SK-N-SH (cell line): ENCODE results near the gene ADGRG7. TPM values are rescaled to one million over a fixed set of nuclear protein-coding genes. Genes with fewer than 3 reads are reported as not detected.

Experiments used
- CTCF ChIA-PET: fragments of 300-600, 350-600 bp; formaldehyde crosslinking; extraction: SDS; loops from one replicate; lab custom pipeline; 2021; lab: Yijun Ruan, JAX
- POLR2A ChIA-PET: fragments of 350-600 bp; sonication (Branson Sonifier 250); formaldehyde crosslinking; extraction: SDS; loops from one replicate; lab custom pipeline; 2020; ENCODE audit warnings: antibody characterized with exemption, inconsistent platforms; lab: Yijun Ruan, JAX
- DNase-seq: peaks from one replicate; pipeline ENCODE4 v3.0.0; 2012
- H2AFZ ChIP-seq: fragments of 200-600 bp; sonication (generic); 2 replicates; pipeline ENCODE4 v1.8.1; 2016; ENCODE audit warnings: antibody characterized with exemption, mild to moderate bottlenecking, low read depth
- H3F3A ChIP-seq: fragments of 200-600 bp; sonication (generic); replicated peaks from 2 replicates; pipeline ENCODE3; 2016; ENCODE audit warnings: antibody characterized with exemption, mild to moderate bottlenecking; ENCODE audit not compliant: insufficient read depth
- H3K27ac ChIP-seq, 2 experiments: fragments of 200-500 bp in 1 of 2; fragments of 200-600 bp in 1 of 2; sonication (Bioruptor generic) in 1 of 2; sonication (generic), shearing (Covaris generic) in 1 of 2; 2 replicates each; pipeline versions ENCODE4 v1.5.1 to v1.6.1; 2014 to 2016; ENCODE audit warnings: low read depth in 2 of 2, inconsistent platforms in 1 of 2, low read length in 1 of 2, mild to moderate bottlenecking in 1 of 2, mixed read lengths in 1 of 2
- H3K27me3 ChIP-seq: fragments of 200-600 bp; sonication (generic), shearing (Covaris generic); 2 replicates; pipeline ENCODE4 v1.6.1; 2016; ENCODE audit warnings: mixed run types; ENCODE audit not compliant: insufficient read depth
- H3K36me3 ChIP-seq, 2 experiments: fragments of 200-500 bp in 1 of 2; fragments of 200-600 bp in 1 of 2; sonication (Bioruptor generic) in 1 of 2; sonication (generic) in 1 of 2; replicated peaks in 1 of 2; 2 replicates each; pipeline versions ENCODE3 to v1.5.1; 2014 to 2016; ENCODE audit warnings: low read length in 1 of 2, mild to moderate bottlenecking in 1 of 2; ENCODE audit not compliant: insufficient read depth in 2 of 2, control insufficient read depth in 1 of 2
- H3K4me1 ChIP-seq, 2 experiments: fragments of 200-500 bp in 1 of 2; fragments of 200-600 bp in 1 of 2; sonication (Bioruptor generic) in 1 of 2; sonication (generic), shearing (Covaris generic) in 1 of 2; 2 replicates each; pipeline versions ENCODE4 v1.5.1 to v1.6.1; 2014 to 2016; ENCODE audit warnings: low read depth in 1 of 2, low read length in 1 of 2, mixed run types in 1 of 2; ENCODE audit not compliant: insufficient read depth in 2 of 2, control insufficient read depth in 1 of 2
- H3K4me2 ChIP-seq: fragments of 200-600 bp; sonication (generic), shearing (Covaris generic); 2 replicates; pipeline ENCODE4 v1.6.1; 2017; ENCODE audit warnings: mixed run types
- H3K4me3 ChIP-seq, 2 experiments: fragments of 200-500 bp in 1 of 2; fragments of 200-600 bp in 1 of 2; sonication (Bioruptor generic) in 1 of 2; sonication (generic), shearing (Covaris generic) in 1 of 2; 2 replicates each; pipeline versions ENCODE4 v1.5.1 to v1.8.1; 2014 to 2016; ENCODE audit warnings: low read depth in 2 of 2, inconsistent platforms in 1 of 2, low read length in 1 of 2, mild to moderate bottlenecking in 1 of 2, mixed read lengths in 1 of 2, moderate library complexity in 1 of 2
- H3K79me2 ChIP-seq: fragments of 200-600 bp; sonication (generic); 2 replicates; pipeline ENCODE4 v1.8.1; 2017; ENCODE audit warnings: mild to moderate bottlenecking; ENCODE audit not compliant: insufficient read depth
- H3K9ac ChIP-seq: fragments of 200-600 bp; sonication (generic); 2 replicates; pipeline ENCODE4 v1.6.1; 2017; ENCODE audit warnings: mixed run types
- H3K9me2 ChIP-seq: fragments of 200-600 bp; sonication (generic); 2 replicates; pipeline ENCODE4 v1.6.1; 2017; ENCODE audit warnings: mixed run types
- H3K9me3 ChIP-seq: fragments of 200-600 bp; sonication (generic); 2 replicates; pipeline ENCODE4 v1.6.1; 2017; ENCODE audit warnings: mixed run types, mild to moderate bottlenecking, moderate library complexity
- H4K20me1 ChIP-seq: fragments of 200-600 bp; sonication (generic); 2 replicates; pipeline ENCODE4 v1.6.1; 2017; ENCODE audit warnings: mild to moderate bottlenecking, mixed run types; ENCODE audit not compliant: insufficient read depth
- ELF1 ChIP-seq: IDR thresholded peaks from 2 replicates; pipeline ENCODE4 v1.4.0; 2012
- EP300 ChIP-seq, 2 experiments: IDR thresholded peaks; 2 replicates each; pipeline versions ENCODE4 v1.4.0 to v1.6.1; 2012; ENCODE audit warnings: borderline replicate concordance in 1 of 2, low read depth in 1 of 2, low read length in 1 of 2
- EZH2phosphoT487 ChIP-seq: fragments of 200-600 bp; sonication (generic); IDR thresholded peaks from 2 replicates; pipeline ENCODE4 v1.6.1; 2017; ENCODE audit warnings: low read depth, mixed run types, mild to moderate bottlenecking, antibody characterized with exemption, moderate library complexity, borderline replicate concordance
- FOSL2 ChIP-seq: IDR thresholded peaks from 2 replicates; pipeline ENCODE4 v1.4.0; 2012; ENCODE audit warnings: low read depth, mild to moderate bottlenecking, moderate library complexity, borderline replicate concordance
- GABPA ChIP-seq: IDR thresholded peaks from 2 replicates; pipeline ENCODE4 v1.4.0; 2012; ENCODE audit warnings: low read depth, mild to moderate bottlenecking
- GATA2 ChIP-seq: sonication (generic); formaldehyde crosslinking; IDR thresholded peaks from 2 replicates; pipeline ENCODE4 v1.5.0; 2020; ENCODE audit warnings: mild to moderate bottlenecking, missing genetic modification reagents
- NFIC ChIP-seq: IDR thresholded peaks from 2 replicates; pipeline ENCODE4 v1.4.0; 2012; ENCODE audit warnings: borderline replicate concordance
- NRF1 ChIP-seq: IDR thresholded peaks from 2 replicates; pipeline ENCODE4 v1.6.1; 2012; ENCODE audit warnings: low read depth, mild to moderate bottlenecking, low read length
- RAD21 ChIP-seq: IDR thresholded peaks from 2 replicates; pipeline ENCODE4 v1.6.1; 2012; ENCODE audit warnings: mild to moderate bottlenecking, low read length
- RFX5 ChIP-seq: IDR thresholded peaks from 2 replicates; pipeline ENCODE4 v1.6.1; 2012; ENCODE audit warnings: mild to moderate bottlenecking, improper control_type of control experiment, low read length
- RXRA ChIP-seq: IDR thresholded peaks from 2 replicates; pipeline ENCODE4 v1.4.0; 2012; ENCODE audit warnings: low read depth, mild to moderate bottlenecking, borderline replicate concordance
- TCF12 ChIP-seq: IDR thresholded peaks from 2 replicates; pipeline ENCODE4 v1.4.0; 2012
- TEAD4 ChIP-seq: IDR thresholded peaks from 2 replicates; pipeline ENCODE4 v1.4.0; 2012; ENCODE audit warnings: mild to moderate bottlenecking, borderline replicate concordance; ENCODE audit not compliant: insufficient read depth
- WGBS: methylation state at CpG from one replicate; pipeline ENCODE4 v1.1.6; 2017; ENCODE audit warnings: low lambda C conversion rate; 5-methylcytosine and 5-hydroxymethylcytosine counted together
- polyA plus RNA-seq, 3 experiments: library from polyadenylated mRNA; depleted of rRNA; stranded (reverse); fragments of >200 nt; gene quantifications; 2 replicates each; pipeline ENCODE4 v1.2.3, GENCODE V29; 2012
- TF ChIP-seq, protein P1 (sequence below): IDR thresholded peaks from 2 replicates; pipeline ENCODE4; 2012
- TF ChIP-seq, protein P2 (sequence below): IDR thresholded peaks from 2 replicates; pipeline ENCODE4 v1.6.1; 2012; ENCODE audit warnings: mild to moderate bottlenecking, low read depth, low read length, moderate library complexity

Gene ADGRG7
- polyA plus RNA-seq, 1 of the 3 experiments (the other 2 are of a cell fraction), result not detected

DNA sequence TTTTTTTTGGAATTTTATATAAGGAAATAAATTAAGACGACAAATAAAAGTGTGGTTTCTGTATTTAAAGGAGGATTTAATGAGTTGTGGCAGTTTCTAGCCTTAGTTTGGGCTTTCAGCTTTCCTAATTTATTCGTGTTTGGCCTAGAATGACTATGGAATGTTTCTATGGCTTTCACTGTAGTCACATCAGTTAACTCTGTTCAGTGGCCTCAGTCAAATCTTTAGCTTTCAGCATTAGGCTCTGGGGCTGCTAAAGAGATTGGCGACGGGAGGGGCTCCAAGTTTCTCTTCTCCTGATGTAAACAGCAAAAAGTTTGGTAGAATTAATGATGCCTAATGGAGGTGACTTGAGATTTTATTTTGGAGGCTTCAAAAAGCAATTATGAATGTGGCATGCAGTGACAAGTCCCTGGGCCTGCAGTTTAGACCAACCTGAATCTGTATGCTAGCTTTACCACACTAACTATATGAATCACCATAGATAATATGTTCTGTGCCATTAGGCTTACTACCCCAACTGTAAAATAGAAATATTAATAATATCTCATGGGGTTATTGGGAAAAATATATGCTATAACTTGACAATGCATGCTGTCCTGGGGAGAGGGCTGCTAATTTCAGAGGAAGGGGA, 47.1 kb upstream of the ADGRG7 start:
- Histone ChIP-seq H3K27me3 (no peaks in the 10 kb centered on the region), H3K27ac (peak overlapping the region; percentile 72 to 81; a peak in 3 of 4 replicates), H2AFZ (no peak overlapping the region), H3K79me2 (no peaks in the 10 kb centered on the region), H3K9me3 (no peaks in the 10 kb centered on the region), H3K9ac (peak overlapping the region; percentile 18; the same call in 1 of the 2 replicates), H4K20me1 (no peaks in the 10 kb centered on the region), H3K4me3 (no peak overlapping the region), H3K4me2 (no peak overlapping the region), H3K9me2 (no peaks in the 10 kb centered on the region), H3K36me3 (no peaks in the 10 kb centered on the region), H3F3A (no peaks in the 10 kb centered on the region), H3K4me1 (peaks cover 16 to 19% of the 10 kb centered on the region in 2 experiments)
- TF ChIP-seq NRF1 (no peak), ELF1 (no peak), EZH2phosphoT487 (no peak), FOSL2 (no peak), EP300 (IDR thresholded peaks at IDR 0.05; ENCODE audit: borderline replicate concordance in 1 of 2, low read depth in 1 of 2, low read length in 1 of 2) (no peak), RXRA (no peak), TCF12 (peak; percentile 39; the same call in 1 of the 2 replicates), RFX5 (no peak), GABPA (no peak)
- TF ChIP-seq, protein P1, sequence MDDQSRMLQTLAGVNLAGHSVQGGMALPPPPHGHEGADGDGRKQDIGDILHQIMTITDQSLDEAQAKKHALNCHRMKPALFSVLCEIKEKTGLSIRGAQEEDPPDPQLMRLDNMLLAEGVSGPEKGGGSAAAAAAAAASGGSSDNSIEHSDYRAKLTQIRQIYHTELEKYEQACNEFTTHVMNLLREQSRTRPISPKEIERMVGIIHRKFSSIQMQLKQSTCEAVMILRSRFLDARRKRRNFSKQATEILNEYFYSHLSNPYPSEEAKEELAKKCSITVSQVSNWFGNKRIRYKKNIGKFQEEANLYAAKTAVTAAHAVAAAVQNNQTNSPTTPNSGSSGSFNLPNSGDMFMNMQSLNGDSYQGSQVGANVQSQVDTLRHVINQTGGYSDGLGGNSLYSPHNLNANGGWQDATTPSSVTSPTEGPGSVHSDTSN, result peak; percentile 19; the same call in 1 of the 2 replicates
- TF ChIP-seq, protein P2, sequence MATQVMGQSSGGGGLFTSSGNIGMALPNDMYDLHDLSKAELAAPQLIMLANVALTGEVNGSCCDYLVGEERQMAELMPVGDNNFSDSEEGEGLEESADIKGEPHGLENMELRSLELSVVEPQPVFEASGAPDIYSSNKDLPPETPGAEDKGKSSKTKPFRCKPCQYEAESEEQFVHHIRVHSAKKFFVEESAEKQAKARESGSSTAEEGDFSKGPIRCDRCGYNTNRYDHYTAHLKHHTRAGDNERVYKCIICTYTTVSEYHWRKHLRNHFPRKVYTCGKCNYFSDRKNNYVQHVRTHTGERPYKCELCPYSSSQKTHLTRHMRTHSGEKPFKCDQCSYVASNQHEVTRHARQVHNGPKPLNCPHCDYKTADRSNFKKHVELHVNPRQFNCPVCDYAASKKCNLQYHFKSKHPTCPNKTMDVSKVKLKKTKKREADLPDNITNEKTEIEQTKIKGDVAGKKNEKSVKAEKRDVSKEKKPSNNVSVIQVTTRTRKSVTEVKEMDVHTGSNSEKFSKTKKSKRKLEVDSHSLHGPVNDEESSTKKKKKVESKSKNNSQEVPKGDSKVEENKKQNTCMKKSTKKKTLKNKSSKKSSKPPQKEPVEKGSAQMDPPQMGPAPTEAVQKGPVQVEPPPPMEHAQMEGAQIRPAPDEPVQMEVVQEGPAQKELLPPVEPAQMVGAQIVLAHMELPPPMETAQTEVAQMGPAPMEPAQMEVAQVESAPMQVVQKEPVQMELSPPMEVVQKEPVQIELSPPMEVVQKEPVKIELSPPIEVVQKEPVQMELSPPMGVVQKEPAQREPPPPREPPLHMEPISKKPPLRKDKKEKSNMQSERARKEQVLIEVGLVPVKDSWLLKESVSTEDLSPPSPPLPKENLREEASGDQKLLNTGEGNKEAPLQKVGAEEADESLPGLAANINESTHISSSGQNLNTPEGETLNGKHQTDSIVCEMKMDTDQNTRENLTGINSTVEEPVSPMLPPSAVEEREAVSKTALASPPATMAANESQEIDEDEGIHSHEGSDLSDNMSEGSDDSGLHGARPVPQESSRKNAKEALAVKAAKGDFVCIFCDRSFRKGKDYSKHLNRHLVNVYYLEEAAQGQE, result no peak
- ChIA-PET POLR2A (no interaction called here), CTCF (interaction anchor here (0.7 to 2.7 kb wide), 4 partner anchors 28 to 106 kb away, joined by 3 to 8 read pairs (median 4); no protein-coding TSS in a partner anchor)
- DNase-seq, result no peak
- WGBS, result 55% methylated on average over 4 of the region's 4 CpGs

- H3F3A ChIP-seq, result no peaks in the 10 kb centered on the region
- H3K27ac ChIP-seq, result peak overlapping the region; percentile 72 to 81; a peak in 2 of 4 replicates
- ChIA-PET POLR2A (interaction anchor here (0.7 kb wide), 1 partner anchor 162 kb away, joined by 3 read pairs; the partner anchor contains the start of genes LNP1 and TOMM70), CTCF (interaction anchor here (2.7 kb wide), 1 partner anchor 100 kb away, joined by 8 read pairs; no protein-coding TSS in a partner anchor)
- no peak overlapping the region for H3K9ac ChIP-seq
- H3K9me3 ChIP-seq, result no peaks in the 10 kb centered on the region
- no peak overlapping the region for H2AFZ ChIP-seq
- H3K27me3 ChIP-seq, result no peaks in the 10 kb centered on the region
- no peak for DNase-seq
- H3K4me1 ChIP-seq, result peaks cover 16 to 19% of the 10 kb centered on the region in 2 experiments
- no peaks in the 10 kb centered on the region for H3K9me2 ChIP-seq
- H3K36me3 ChIP-seq, result no peaks in the 10 kb centered on the region
- 25% methylated on average over 1 of the region's 1 CpG for WGBS
- TF ChIP-seq NRF1 (no peak), GATA2 (CRISPR knock-in tag) (peak; percentile 8; the same call in 1 of the 2 replicates), NFIC (peak; percentile 34; the same call in 1 of the 2 replicates), TCF12 (peak; percentile 67; the same call in 1 of the 2 replicates), RAD21 (no peak), EZH2phosphoT487 (no peak), TEAD4 (0 out of 2 replicates have a peak, but pooled peaks have one; percentile 25)
- TF ChIP-seq, protein P1, result peak; percentile 72
- no peaks in the 10 kb centered on the region for H4K20me1 ChIP-seq
- no peak overlapping the region for H3K4me3 ChIP-seq
- no peak overlapping the region for H3K4me2 ChIP-seq
- H3K79me2 ChIP-seq, result no peaks in the 10 kb centered on the region
Observed at GRCh38 chr3:100563228-100563627, 46.2 kb upstream of the ADGRG7 start.
